Adipocyte (in vitro differentiated cells): ENCODE results near the gene TACC2.

Experiments
- DNase-seq: peaks from one replicate; pipeline ENCODE4 v3.0.0-alpha.2; 2015; ENCODE audit warnings: low read depth
- H3K27me3 ChIP-seq: replicated peaks from 2 replicates; pipeline ENCODE4 v1.7.0; 2013; ENCODE audit warnings: mild to moderate bottlenecking, low read length, moderate library complexity; ENCODE audit not compliant: control insufficient read depth, insufficient read depth
- H3K36me3 ChIP-seq: 2 replicates; pipeline ENCODE4 v1.7.0; 2013; ENCODE audit warnings: low read length, mild to moderate bottlenecking, moderate library complexity; ENCODE audit not compliant: control insufficient read depth, insufficient read depth, severe bottlenecking
- H3K4me1 ChIP-seq: 2 replicates; pipeline ENCODE4 v1.7.0; 2013; ENCODE audit warnings: mild to moderate bottlenecking, low read length, moderate library complexity; ENCODE audit not compliant: control insufficient read depth, insufficient read depth
- H3K4me3 ChIP-seq: 2 replicates; pipeline ENCODE4 v1.7.0; 2013; ENCODE audit warnings: mild to moderate bottlenecking, low read length, moderate library complexity
- H3K9ac ChIP-seq: 2 replicates; pipeline ENCODE4 v1.7.0; 2013; ENCODE audit warnings: mild to moderate bottlenecking, low read length, moderate library complexity
- H3K9me3 ChIP-seq: 2 replicates; pipeline ENCODE4 v1.7.0; 2013; ENCODE audit warnings: mild to moderate bottlenecking, low read length, moderate library complexity; ENCODE audit not compliant: control insufficient read depth

TACC2 gene, protein sequence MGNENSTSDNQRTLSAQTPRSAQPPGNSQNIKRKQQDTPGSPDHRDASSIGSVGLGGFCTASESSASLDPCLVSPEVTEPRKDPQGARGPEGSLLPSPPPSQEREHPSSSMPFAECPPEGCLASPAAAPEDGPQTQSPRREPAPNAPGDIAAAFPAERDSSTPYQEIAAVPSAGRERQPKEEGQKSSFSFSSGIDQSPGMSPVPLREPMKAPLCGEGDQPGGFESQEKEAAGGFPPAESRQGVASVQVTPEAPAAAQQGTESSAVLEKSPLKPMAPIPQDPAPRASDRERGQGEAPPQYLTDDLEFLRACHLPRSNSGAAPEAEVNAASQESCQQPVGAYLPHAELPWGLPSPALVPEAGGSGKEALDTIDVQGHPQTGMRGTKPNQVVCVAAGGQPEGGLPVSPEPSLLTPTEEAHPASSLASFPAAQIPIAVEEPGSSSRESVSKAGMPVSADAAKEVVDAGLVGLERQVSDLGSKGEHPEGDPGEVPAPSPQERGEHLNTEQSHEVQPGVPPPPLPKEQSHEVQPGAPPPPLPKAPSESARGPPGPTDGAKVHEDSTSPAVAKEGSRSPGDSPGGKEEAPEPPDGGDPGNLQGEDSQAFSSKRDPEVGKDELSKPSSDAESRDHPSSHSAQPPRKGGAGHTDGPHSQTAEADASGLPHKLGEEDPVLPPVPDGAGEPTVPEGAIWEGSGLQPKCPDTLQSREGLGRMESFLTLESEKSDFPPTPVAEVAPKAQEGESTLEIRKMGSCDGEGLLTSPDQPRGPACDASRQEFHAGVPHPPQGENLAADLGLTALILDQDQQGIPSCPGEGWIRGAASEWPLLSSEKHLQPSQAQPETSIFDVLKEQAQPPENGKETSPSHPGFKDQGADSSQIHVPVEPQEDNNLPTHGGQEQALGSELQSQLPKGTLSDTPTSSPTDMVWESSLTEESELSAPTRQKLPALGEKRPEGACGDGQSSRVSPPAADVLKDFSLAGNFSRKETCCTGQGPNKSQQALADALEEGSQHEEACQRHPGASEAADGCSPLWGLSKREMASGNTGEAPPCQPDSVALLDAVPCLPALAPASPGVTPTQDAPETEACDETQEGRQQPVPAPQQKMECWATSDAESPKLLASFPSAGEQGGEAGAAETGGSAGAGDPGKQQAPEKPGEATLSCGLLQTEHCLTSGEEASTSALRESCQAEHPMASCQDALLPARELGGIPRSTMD (N-terminal part only)

DNA sequence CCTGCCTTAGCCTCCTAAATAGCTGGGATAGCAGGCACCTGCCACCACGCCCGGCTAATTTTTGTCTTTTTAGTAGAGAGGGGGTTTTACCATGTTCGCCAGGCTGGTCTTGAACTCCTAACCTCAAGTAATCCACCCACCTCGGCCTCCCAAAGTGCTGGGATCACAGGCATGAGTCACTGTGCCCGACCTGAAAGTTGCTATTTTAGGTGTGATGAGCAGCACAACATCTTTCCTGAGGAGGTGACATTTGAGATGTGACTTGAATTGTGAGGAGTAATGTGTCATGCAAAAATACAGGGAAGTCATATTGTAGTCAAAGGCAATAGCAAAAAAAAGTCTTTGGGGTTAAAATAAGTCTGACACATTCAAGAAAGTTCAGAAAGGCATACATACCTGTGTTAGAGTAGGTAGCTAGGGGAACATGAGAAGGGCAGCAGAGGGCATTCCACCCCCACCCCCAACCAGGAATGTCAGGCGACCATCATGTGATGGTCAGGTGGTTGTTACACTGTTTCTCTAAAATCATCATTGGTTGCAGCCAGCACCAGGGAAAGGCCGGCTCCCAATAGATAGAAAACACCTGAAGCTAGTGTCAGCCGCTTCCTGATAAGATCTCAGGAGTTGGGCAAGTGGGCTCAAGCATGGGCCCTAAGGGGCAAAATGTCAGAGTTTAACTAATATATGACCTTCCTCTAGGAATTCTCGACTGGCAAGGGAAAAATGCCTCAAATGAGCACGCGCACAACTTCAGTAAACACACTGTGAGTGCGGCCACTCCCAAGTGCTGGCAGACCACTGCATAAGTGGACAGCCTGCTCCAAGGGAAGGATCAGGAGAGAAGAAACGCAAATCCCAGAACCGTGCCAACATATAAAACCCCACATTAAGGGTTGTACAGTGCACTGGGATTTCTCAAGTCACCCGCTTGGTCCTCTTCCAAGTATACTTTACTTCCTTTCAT, at the start of gene TACC2:
TACC2 (plus strand) TSS at position 803 of the 964 bp plus-strand sequence. CDS start 32,819 bp downstream, outside the sequence.
- no peak for DNase-seq
- Histone ChIP-seq H3K4me3 (no peak within 1 kb of the TSS), H3K9ac (no peak within 1 kb of the TSS)

DNA sequence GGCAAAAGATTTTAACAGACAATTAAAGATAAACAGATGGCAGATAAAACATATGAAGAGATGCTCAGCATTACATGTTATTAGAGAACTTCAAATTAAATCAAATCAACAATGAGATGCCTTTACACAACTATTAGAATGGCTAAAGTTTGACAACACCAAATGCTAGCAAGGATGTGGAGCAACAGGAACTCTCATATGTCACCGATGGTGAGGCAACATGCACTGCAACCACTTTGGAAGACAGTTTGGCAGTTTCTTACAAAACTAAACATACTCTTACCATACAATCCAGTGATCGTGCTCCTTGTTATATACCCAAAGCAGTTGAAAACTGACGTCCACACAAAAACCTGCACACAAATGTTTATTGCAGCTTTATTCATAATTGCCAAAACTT, 47.4 kb upstream of the TACC2 start:
- no peak for DNase-seq
- Histone ChIP-seq H3K4me3 (no peak overlapping the region), H3K4me1 (peaks cover 12% of the 10 kb centered on the region), H3K9ac (no peak overlapping the region), H3K27me3 (no peaks in the 10 kb centered on the region), H3K36me3 (no peaks in the 10 kb centered on the region), H3K9me3 (no peaks in the 10 kb centered on the region)

More for the DNA sequence above, at the start of gene TACC2:
- Histone ChIP-seq H3K27me3 (no peaks in the 10 kb centered on the region), H3K36me3 (no peaks in the 10 kb centered on the region), H3K9me3 (peaks cover 11% of the 10 kb centered on the region), H3K4me1 (peaks cover 10% of the 10 kb centered on the region)

DNA sequence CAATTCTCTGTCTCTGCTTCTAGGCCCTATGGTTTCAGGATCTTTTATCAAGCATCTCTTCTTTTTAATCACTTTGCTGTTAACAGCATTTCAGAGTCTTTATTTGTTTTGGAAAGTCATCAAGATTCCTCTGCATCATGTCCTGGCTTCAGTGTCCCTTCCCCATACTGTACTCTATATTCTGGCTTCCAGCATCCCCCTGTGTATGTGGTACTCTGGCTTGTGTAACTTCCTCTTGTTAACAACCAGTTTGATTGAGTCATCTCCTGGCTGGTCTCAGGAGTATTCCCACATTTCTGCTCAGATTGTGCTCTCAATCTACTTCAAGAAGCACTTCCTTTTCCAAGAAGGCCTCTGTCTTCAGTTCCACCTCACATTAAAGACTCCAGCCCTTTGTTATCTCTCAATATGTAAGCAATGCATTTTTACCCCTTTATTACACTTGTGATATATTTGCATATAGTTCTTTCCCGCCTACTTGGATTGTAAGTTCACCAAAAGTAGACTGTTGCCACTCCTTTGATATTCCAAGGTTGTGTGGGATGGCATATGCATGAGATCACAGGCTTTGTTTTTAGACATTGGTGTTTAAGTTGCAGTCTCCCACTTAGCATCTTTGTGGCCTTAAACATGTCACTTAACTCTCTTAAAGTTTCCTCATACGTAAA, 46.1 kb upstream of the TACC2 start:
- H3K9ac ChIP-seq = no peak overlapping the region
- no peaks in the 10 kb centered on the region for H3K9me3 ChIP-seq
- no peak overlapping the region for H3K4me3 ChIP-seq
- H3K36me3 ChIP-seq = no peaks in the 10 kb centered on the region
- peak; percentile 84 for DNase-seq
- peaks cover 12% of the 10 kb centered on the region for H3K4me1 ChIP-seq
- no peaks in the 10 kb centered on the region for H3K27me3 ChIP-seq

DNA sequence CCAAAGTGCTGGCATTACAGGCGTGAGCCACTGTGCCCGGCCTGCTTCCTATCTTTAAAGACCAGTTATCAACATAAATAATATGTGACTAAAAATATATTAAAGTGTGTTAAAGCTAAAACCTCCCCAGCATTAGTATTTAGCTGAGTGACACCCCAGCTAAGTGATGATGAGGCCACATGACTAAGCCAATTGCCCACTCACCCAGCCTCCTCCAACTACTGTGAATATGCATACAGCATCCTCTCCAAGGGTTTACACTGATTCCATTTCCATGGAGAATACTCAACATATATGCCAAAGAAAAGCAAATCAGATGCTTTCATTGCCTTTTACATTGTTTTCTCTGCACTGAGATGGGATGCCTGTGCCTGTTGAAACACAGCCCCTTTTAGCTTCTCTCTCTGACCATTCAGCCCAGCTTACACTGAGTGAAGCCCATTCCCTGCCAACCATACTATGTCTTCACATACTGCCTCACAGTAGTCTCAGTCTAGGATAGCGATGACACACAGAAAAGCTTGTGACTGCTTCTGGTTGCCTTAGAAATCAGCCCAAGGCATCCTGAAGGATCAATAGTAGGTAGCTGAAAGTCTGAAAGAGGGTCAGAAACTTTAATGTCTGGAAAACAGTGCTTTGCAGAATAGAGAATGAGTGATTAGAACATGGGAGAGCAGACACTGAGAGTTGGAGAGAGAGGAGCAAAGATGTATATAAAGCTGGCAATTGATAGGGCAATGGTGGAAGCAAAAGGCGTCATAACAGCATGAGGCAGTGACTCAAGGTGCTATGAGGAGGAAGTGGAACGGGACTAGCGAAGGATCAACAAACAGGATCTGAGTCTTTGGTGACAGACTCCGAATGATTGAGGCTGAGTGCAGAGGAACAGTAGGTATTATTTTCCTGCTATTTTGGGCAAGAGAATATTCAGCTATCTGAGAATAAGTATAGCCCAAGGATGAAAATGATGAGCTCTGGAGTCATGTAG, 41.3 kb upstream of the TACC2 start:
- H3K4me1 ChIP-seq = peaks cover 12% of the 10 kb centered on the region
- H3K9ac ChIP-seq = no peak overlapping the region
- H3K36me3 ChIP-seq = no peaks in the 10 kb centered on the region
- H3K4me3 ChIP-seq = no peak overlapping the region
- H3K27me3 ChIP-seq = no peaks in the 10 kb centered on the region
- DNase-seq = no peak
- no peaks in the 10 kb centered on the region for H3K9me3 ChIP-seq

DNA sequence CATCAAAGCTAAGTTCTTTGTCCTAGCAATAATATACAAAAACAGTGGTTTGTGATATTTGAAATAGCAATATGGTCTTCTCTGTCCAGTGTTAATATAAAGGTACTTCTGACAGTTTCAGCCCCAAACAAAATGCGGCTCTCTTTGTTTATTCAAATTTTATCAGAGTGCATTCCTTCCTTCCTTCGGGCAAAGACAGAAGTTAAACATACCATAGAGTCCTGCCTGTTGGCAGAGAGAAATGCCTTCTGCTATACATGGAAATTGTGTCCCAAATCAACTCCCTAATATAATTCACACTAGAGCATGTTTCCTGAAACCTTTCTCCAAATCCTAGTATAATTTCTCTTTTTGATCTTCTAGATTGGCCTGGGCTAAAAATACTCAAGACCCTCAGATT, 39.9 kb upstream of the TACC2 start:
- H3K4me3 ChIP-seq = no peak overlapping the region
- no peaks in the 10 kb centered on the region for H3K9me3 ChIP-seq
- peak; percentile 12 for DNase-seq
- no peaks in the 10 kb centered on the region for H3K36me3 ChIP-seq
- H3K27me3 ChIP-seq = no peaks in the 10 kb centered on the region
- H3K4me1 ChIP-seq = peaks cover 3% of the 10 kb centered on the region
- no peak overlapping the region for H3K9ac ChIP-seq

DNA sequence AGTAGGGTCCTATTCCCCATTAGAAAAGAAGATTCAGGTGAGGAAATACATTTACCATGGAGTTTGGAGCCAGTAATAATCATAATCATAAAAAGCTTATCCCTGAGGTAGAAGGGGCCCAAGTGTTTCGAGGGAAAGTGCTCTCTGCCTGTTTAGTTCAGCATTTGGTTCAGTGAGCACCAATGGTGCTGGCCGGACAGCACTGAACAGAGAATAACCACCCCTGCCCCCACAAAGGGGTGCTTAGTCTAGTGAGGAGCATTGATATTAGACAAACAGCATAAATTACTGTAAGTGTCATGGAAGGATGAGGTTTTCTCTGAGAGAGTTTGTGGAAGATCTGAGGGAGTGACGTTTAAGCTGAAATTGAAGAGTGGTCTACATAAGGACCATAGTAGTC, 39.5 kb upstream of the TACC2 start:
- H3K9ac ChIP-seq = no peak overlapping the region
- H3K27me3 ChIP-seq = no peaks in the 10 kb centered on the region
- H3K4me1 ChIP-seq = peaks cover 3% of the 10 kb centered on the region
- DNase-seq = no peak
- no peaks in the 10 kb centered on the region for H3K9me3 ChIP-seq
- no peak overlapping the region for H3K4me3 ChIP-seq
- H3K36me3 ChIP-seq = no peaks in the 10 kb centered on the region

DNA sequence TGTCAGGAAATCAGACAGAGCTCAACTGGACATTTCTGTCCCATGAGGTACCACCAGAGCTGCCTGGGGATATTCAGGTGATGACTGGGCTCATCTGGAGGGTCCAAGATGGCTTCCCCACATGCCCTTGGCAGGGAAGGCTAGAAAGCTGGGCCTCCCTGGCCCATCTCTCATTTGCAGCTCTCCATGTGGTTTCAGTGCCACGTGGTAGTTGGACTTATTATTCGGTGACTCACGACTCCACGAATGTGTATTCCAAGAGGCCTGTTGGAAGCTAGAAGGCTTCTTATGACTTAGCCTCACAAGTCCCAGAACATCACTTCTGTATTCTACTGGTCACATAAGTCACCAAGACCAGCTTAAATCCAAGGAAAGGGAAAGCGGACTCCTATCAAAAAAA, 36.7 kb upstream of the TACC2 start:
- Histone ChIP-seq H3K27me3 (no peaks in the 10 kb centered on the region), H3K36me3 (peaks cover 10% of the 10 kb centered on the region), H3K4me1 (peaks cover 6% of the 10 kb centered on the region), H3K4me3 (no peak overlapping the region), H3K9ac (no peak overlapping the region), H3K9me3 (no peaks in the 10 kb centered on the region)
- no peak for DNase-seq

DNA sequence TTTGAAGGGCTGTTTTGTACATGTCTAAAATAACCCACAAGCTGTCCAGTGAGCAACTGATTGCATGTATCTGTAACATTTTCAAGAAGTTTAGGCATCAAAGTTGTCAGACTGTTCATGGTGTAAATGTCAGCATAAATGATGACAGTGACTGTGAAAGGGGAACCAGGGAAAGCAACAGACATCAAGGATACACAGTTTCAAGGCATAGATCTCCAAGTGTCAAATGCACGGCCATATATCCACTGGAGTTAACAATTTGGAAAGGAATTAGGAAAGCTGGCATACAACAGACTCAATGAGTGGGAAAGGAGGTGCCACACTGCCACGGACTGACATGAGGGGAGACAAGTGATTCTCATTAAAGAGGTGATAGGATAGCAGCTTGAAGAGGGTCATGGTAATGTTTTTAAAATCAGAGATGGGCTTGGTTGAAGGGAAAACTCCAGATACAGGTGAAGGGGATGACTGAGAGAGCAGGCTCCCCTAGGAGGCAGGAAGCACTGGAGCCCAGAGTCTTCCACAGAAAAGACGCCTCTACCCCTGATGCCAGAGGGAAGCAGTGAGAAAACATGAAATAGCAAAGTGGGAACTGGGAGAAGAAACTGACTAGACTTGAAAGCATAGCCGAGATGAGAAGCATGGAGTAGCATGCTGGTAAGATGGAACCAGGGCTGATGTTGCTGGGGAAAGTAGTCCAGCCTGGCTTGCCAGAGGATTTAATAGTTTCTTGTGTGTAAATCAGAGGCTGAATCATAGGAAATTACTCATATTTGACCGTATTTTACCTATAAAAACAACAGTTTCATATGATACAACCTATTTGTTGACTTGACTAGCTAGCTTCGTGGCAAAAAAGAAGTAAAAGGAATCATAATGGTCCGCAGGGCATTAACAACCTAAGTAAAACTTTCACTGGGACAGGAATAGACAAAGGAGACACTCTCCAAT, 32.6 kb upstream of the TACC2 start:
- no peaks in the 10 kb centered on the region for H3K27me3 ChIP-seq
- H3K4me1 ChIP-seq = peaks cover 6% of the 10 kb centered on the region
- H3K9ac ChIP-seq = no peak overlapping the region
- no peaks in the 10 kb centered on the region for H3K9me3 ChIP-seq
- DNase-seq = peak; percentile 18
- H3K36me3 ChIP-seq = peaks cover 25% of the 10 kb centered on the region
- H3K4me3 ChIP-seq = no peak overlapping the region
